ENCODE measurements around the gene TIMM23. TPM values are rescaled to one million over a fixed set of nuclear protein-coding genes. Genes with fewer than 3 reads are reported as not detected.
"Not testable (repeated sequence)": the region's sequence is repeated elsewhere in the genome, so short reads cannot be mapped to it uniquely, and the experiment has no call there.

Gene TIMM23
- 10 to 100 TPM; 32.0 to 86.0 TPM for total RNA-seq

GRCh38 chr10:45972106-45972812, at the start of gene TIMM23:
TIMM23 (plus strand) TSS chr10:45972489; CDS start chr10:45972625, 136 bp downstream.
- Mint-ChIP-seq H3K36me3 (ENCODE audit: low read depth) (peaks cover 31% of the 10 kb centered on the region), H3K4me3 (peak within 1 kb of the TSS; percentile 96), H3K27ac (peak within 1 kb of the TSS; percentile 95), H3K4me1 (peaks cover 20% of the 10 kb centered on the region)
- not testable (repeated sequence) for H3K9me3 Mint-ChIP-seq, H3K27me3 Mint-ChIP-seq
- peak; percentile 91 for ATAC-seq (replicated peaks)

- H3K27me3 Mint-ChIP-seq; H3K4me1 Mint-ChIP-seq; H3K4me3 Mint-ChIP-seq; H3K9me3 Mint-ChIP-seq; ATAC-seq (replicated peaks); H3K27ac Mint-ChIP-seq: not testable (repeated sequence)
- peaks cover 11% of the 10 kb centered on the region for H3K36me3 Mint-ChIP-seq (ENCODE audit: low read depth)
Measured at GRCh38 chr10:45926790-45927189, 45.5 kb upstream of the TIMM23 start.

GRCh38 chr10:45931305-45931704, 41.0 kb upstream of the TIMM23 start:
- H3K4me3 Mint-ChIP-seq; H3K27ac Mint-ChIP-seq; H3K4me1 Mint-ChIP-seq; ATAC-seq (replicated peaks); H3K9me3 Mint-ChIP-seq; H3K27me3 Mint-ChIP-seq: not testable (repeated sequence)
- peaks cover 27% of the 10 kb centered on the region for H3K36me3 Mint-ChIP-seq (ENCODE audit: low read depth)

GRCh38 chr10:45934788-45935187, 37.5 kb upstream of the TIMM23 start:
- peaks cover 31% of the 10 kb centered on the region for H3K36me3 Mint-ChIP-seq (ENCODE audit: low read depth)
- H3K27ac Mint-ChIP-seq; ATAC-seq (replicated peaks); H3K9me3 Mint-ChIP-seq; H3K27me3 Mint-ChIP-seq; H3K4me1 Mint-ChIP-seq; H3K4me3 Mint-ChIP-seq: not testable (repeated sequence)

- not testable (repeated sequence) for H3K27ac Mint-ChIP-seq; H3K4me1 Mint-ChIP-seq; H3K27me3 Mint-ChIP-seq; H3K9me3 Mint-ChIP-seq; H3K4me3 Mint-ChIP-seq; ATAC-seq (replicated peaks)
- peaks cover 31% of the 10 kb centered on the region for H3K36me3 Mint-ChIP-seq (ENCODE audit: low read depth)
Measured at GRCh38 chr10:45939176-45939697, 33.1 kb upstream of the TIMM23 start.

- not testable (repeated sequence) for H3K27me3 Mint-ChIP-seq; ATAC-seq (replicated peaks); H3K9me3 Mint-ChIP-seq; H3K27ac Mint-ChIP-seq; H3K4me3 Mint-ChIP-seq; H3K4me1 Mint-ChIP-seq
- H3K36me3 Mint-ChIP-seq (ENCODE audit: low read depth) = peaks cover 35% of the 10 kb centered on the region
Measured at GRCh38 chr10:45941196-45941595, 31.1 kb upstream of the TIMM23 start.

GRCh38 chr10:45945476-45945875, 26.8 kb upstream of the TIMM23 start:
- H3K27me3 Mint-ChIP-seq = not testable (repeated sequence)

GRCh38 chr10:45947363-45947762, 24.9 kb upstream of the TIMM23 start:
- H3K4me1 Mint-ChIP-seq = not testable (repeated sequence)

More at GRCh38 chr10:45945476-45945875, 26.8 kb upstream of the TIMM23 start:
- peaks cover 52% of the 10 kb centered on the region for H3K36me3 Mint-ChIP-seq (ENCODE audit: low read depth)
- ATAC-seq (replicated peaks); H3K4me3 Mint-ChIP-seq; H3K9me3 Mint-ChIP-seq; H3K27ac Mint-ChIP-seq; H3K4me1 Mint-ChIP-seq: not testable (repeated sequence)

GRCh38 chr10:45948801-45949200, 23.5 kb upstream of the TIMM23 start:
- not testable (repeated sequence) for H3K4me3 Mint-ChIP-seq; H3K9me3 Mint-ChIP-seq; H3K27me3 Mint-ChIP-seq; H3K27ac Mint-ChIP-seq; ATAC-seq (replicated peaks); H3K4me1 Mint-ChIP-seq
- peaks cover 64% of the 10 kb centered on the region for H3K36me3 Mint-ChIP-seq (ENCODE audit: low read depth)

More at GRCh38 chr10:45947363-45947762, 24.9 kb upstream of the TIMM23 start:
- not testable (repeated sequence) for H3K27ac Mint-ChIP-seq; H3K9me3 Mint-ChIP-seq; H3K27me3 Mint-ChIP-seq; ATAC-seq (replicated peaks); H3K4me3 Mint-ChIP-seq
- peaks cover 52% of the 10 kb centered on the region for H3K36me3 Mint-ChIP-seq (ENCODE audit: low read depth)

GRCh38 chr10:45954367-45954766, 17.9 kb upstream of the TIMM23 start:
- H3K27me3 Mint-ChIP-seq; H3K27ac Mint-ChIP-seq; H3K4me1 Mint-ChIP-seq; H3K9me3 Mint-ChIP-seq; H3K4me3 Mint-ChIP-seq; ATAC-seq (replicated peaks): not testable (repeated sequence)
- peaks cover 45% of the 10 kb centered on the region for H3K36me3 Mint-ChIP-seq (ENCODE audit: low read depth)

GRCh38 chr10:45956634-45957033, 15.7 kb upstream of the TIMM23 start:
- Mint-ChIP-seq H3K36me3 (ENCODE audit: low read depth) (peaks cover 39% of the 10 kb centered on the region), H3K27ac (peak overlapping the region; percentile 67)
- not testable (repeated sequence) for H3K4me3 Mint-ChIP-seq; H3K4me1 Mint-ChIP-seq; ATAC-seq (replicated peaks); H3K27me3 Mint-ChIP-seq; H3K9me3 Mint-ChIP-seq

GRCh38 chr10:45957928-45958327, 14.4 kb upstream of the TIMM23 start:
- ATAC-seq (replicated peaks) = peak; percentile 43
- Mint-ChIP-seq H3K36me3 (ENCODE audit: low read depth) (peaks cover 36% of the 10 kb centered on the region), H3K27ac (peak overlapping the region; percentile 75)
- H3K27me3 Mint-ChIP-seq, H3K9me3 Mint-ChIP-seq, H3K4me1 Mint-ChIP-seq, H3K4me3 Mint-ChIP-seq: not testable (repeated sequence)

GRCh38 chr10:45962686-45963452, 9.4 kb upstream of the TIMM23 start:
- H3K36me3 Mint-ChIP-seq (ENCODE audit: low read depth) = peaks cover 17% of the 10 kb centered on the region
- H3K27ac Mint-ChIP-seq; ATAC-seq (replicated peaks); H3K9me3 Mint-ChIP-seq; H3K4me1 Mint-ChIP-seq; H3K4me3 Mint-ChIP-seq; H3K27me3 Mint-ChIP-seq: not testable (repeated sequence)

GRCh38 chr10:45971019-45971418, 1.3 kb upstream of the TIMM23 start:
- not testable (repeated sequence) for H3K9me3 Mint-ChIP-seq; ATAC-seq (replicated peaks); H3K27ac Mint-ChIP-seq; H3K27me3 Mint-ChIP-seq
- Mint-ChIP-seq H3K36me3 (ENCODE audit: low read depth) (peaks cover 22% of the 10 kb centered on the region), H3K4me1 (peaks cover 20% of the 10 kb centered on the region), H3K4me3 (peak overlapping the region; percentile 96)

GRCh38 chr10:45971742-45972105, 565 bp upstream of the TIMM23 start:
- peak overlapping the region; percentile 96 for H3K4me3 Mint-ChIP-seq
- not testable (repeated sequence) for H3K9me3 Mint-ChIP-seq
- peaks cover 26% of the 10 kb centered on the region for H3K36me3 Mint-ChIP-seq (ENCODE audit: low read depth)

More at GRCh38 chr10:45971742-45972105, 565 bp upstream of the TIMM23 start:
- Mint-ChIP-seq H3K4me1 (peaks cover 20% of the 10 kb centered on the region), H3K27ac (peak overlapping the region; percentile 95)
- H3K27me3 Mint-ChIP-seq = not testable (repeated sequence)
- ATAC-seq (replicated peaks) = peak; percentile 47

All from activated T-helper 17 cell treated with anti-CD3 and anti-CD28 coated beads, Interleukin-2, amount 50 U/mL, for 72 hours (primary cell).